Gastrocnemius medialis (tissue), 4 donors: ENCODE measurements around the gene HS3ST4. TPM values are rescaled to one million over a fixed set of nuclear protein-coding genes. Genes with fewer than 3 reads are reported as not detected.

Experiments used
- ATAC-seq, 2 donors: fragments of 150-250 bp; one replicate each; pipeline ENCODE4 v1.9.1; 2016
- DNase-seq, 2 donors: peaks; one replicate each; pipeline ENCODE4 v3.0.0-alpha.2; 2019
- H3K27ac ChIP-seq, 4 donors: fragments of 200-600 bp; sonication (generic); 1 replicate in 1 of 4; 2 replicates in 3 of 4; pipeline ENCODE4 v1.5.1; 2016 to 2018; ENCODE audit warnings: mild to moderate bottlenecking in 2 of 4, moderate library complexity in 1 of 4
- H3K27me3 ChIP-seq, 3 donors: fragments of 200-600 bp; sonication (generic) in 2 of 3; 1 replicate in 1 of 3; 2 replicates in 2 of 3; pipeline versions ENCODE4 v1.5.1 to v1.6.0; 2016 to 2019; ENCODE audit warnings: mild to moderate bottlenecking in 1 of 3, moderate library complexity in 1 of 3
- H3K36me3 ChIP-seq, 2 donors: fragments of 200-600 bp; sonication (generic) in 1 of 2; one replicate each; pipeline ENCODE4 v1.5.1; 2017 to 2018
- H3K4me1 ChIP-seq, 2 donors: fragments of 200-600 bp; sonication (generic) in 1 of 2; one replicate each; pipeline ENCODE4 v1.5.1; 2016 to 2017; ENCODE audit warnings: mild to moderate bottlenecking in 2 of 2
- H3K4me3 ChIP-seq, 4 donors: fragments of 200-600 bp; sonication (generic) in 3 of 4; 1 replicate in 1 of 4; 2 replicates in 3 of 4; pipeline ENCODE4 v1.5.1; 2016 to 2019; ENCODE audit warnings: mild to moderate bottlenecking in 2 of 4
- H3K9me3 ChIP-seq, 3 donors: fragments of 200-600 bp; sonication (generic) in 2 of 3; 1 replicate in 1 of 3; 2 replicates in 2 of 3; pipeline ENCODE4 v1.5.1; 2016 to 2019
- POLR2A ChIP-seq, 2 donors: fragments of 450-650 bp; IDR thresholded peaks; one replicate each; pipeline ENCODE4 v1.6.1; 2017; ENCODE audit warnings: antibody characterized with exemption in 2 of 2, mild to moderate bottlenecking in 2 of 2, moderate library complexity in 2 of 2
- in situ Hi-C, 4 donors: fragments of 200-750 bp; cut with MboI; loops; one replicate each; pipeline versions ENCODE4 v1.15.0 to v1.8.0; 2017; ENCODE audit warnings: low sequenced_read_pairs in 4 of 4
- intact Hi-C: fragments of 100-400 bp; cut with DNase I; formaldehyde crosslinking; loops from one replicate; pipeline ENCODE4 v1.15.1; 2023; ENCODE audit warnings: low total_unique reads
- total RNA-seq, 4 donors: library from RNA; depleted of rRNA; stranded (reverse); fragments of >200 nt; gene quantifications; one replicate each; pipeline versions ENCODE4 v1.1.0 to v1.2.3, GENCODE V29; 2016
- TF ChIP-seq, protein P1 (sequence below), 5 experiments: fragments of 450-650 bp in 3 of 5; fragments of 200-600 bp in 2 of 5; sonication (generic) in 2 of 5; IDR thresholded peaks in 4 of 5; conservative IDR thresholded peaks in 1 of 5; 1 replicate in 4 of 5; 2 replicates in 1 of 5; pipeline ENCODE4 v1.5.1; 2016 to 2019; ENCODE audit warnings: antibody characterized with exemption in 5 of 5, mild to moderate bottlenecking in 3 of 5, moderate library complexity in 3 of 5

HS3ST4 gene
- total RNA-seq, 4 donors from 2014 or later, result not detected

DNA sequence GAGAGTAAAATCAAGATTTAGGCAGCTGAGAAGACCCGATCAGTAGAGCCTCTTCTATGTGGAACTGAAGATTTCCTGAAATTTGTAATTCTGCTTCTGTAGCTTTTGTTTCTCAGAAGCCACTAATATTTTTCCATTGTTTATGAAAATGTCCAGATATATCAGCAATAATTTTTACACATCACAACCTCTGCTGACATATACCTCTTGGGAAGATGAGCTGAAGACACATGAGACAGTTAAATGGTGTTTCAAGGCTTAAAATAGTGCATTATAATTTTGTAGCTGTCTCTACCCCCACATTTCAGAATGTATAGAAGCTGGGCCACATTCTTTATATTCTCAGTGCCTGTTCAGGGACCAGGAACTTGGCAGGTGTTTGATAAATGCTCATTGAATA is 320.6 kb downstream of the HS3ST4 start:
- DNase-seq (no peak), ATAC-seq (no peak)
- intact Hi-C loops, result no loop called here
- no peaks in the 10 kb centered on the region for H3K36me3 ChIP-seq
- H3K4me1 ChIP-seq, result no peaks in the 10 kb centered on the region
- TF ChIP-seq, protein P1, sequence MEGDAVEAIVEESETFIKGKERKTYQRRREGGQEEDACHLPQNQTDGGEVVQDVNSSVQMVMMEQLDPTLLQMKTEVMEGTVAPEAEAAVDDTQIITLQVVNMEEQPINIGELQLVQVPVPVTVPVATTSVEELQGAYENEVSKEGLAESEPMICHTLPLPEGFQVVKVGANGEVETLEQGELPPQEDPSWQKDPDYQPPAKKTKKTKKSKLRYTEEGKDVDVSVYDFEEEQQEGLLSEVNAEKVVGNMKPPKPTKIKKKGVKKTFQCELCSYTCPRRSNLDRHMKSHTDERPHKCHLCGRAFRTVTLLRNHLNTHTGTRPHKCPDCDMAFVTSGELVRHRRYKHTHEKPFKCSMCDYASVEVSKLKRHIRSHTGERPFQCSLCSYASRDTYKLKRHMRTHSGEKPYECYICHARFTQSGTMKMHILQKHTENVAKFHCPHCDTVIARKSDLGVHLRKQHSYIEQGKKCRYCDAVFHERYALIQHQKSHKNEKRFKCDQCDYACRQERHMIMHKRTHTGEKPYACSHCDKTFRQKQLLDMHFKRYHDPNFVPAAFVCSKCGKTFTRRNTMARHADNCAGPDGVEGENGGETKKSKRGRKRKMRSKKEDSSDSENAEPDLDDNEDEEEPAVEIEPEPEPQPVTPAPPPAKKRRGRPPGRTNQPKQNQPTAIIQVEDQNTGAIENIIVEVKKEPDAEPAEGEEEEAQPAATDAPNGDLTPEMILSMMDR (IDR thresholded peaks at IDR 0.05 in 4 of 5, conservative IDR thresholded peaks at IDR 0.05 in 1 of 5), result no peak
- TF ChIP-seq POLR2A (IDR thresholded peaks at IDR 0.05), result no peak
- no peak overlapping the region for H3K27ac ChIP-seq
- no peak overlapping the region for H3K4me3 ChIP-seq
- H3K27me3 ChIP-seq, result no peaks in the 10 kb centered on the region
- peaks cover 0 to 4% (median 0%) of the 10 kb centered on the region in 3 donors for H3K9me3 ChIP-seq
- in situ Hi-C loops, result no loop called here

- Histone ChIP-seq H3K4me1 (no peaks in the 10 kb centered on the region), H3K36me3 (no peaks in the 10 kb centered on the region), H3K9me3 (peaks cover 0 to 4% (median 0%) of the 10 kb centered on the region in 3 donors), H3K27me3 (no peaks in the 10 kb centered on the region), H3K4me3 (no peak overlapping the region), H3K27ac (no peak overlapping the region)
- DNase-seq (no peak), ATAC-seq (no peak)
- in situ Hi-C loops, result no loop called here
- no peak for TF ChIP-seq POLR2A (IDR thresholded peaks at IDR 0.05)
- TF ChIP-seq, protein P1 (IDR thresholded peaks at IDR 0.05 in 4 of 5, conservative IDR thresholded peaks at IDR 0.05 in 1 of 5), result no peak
- intact Hi-C loops, result no loop called here
Observed at GRCh38 chr16:26015776-26016175, 324.0 kb downstream of the HS3ST4 start.

DNA sequence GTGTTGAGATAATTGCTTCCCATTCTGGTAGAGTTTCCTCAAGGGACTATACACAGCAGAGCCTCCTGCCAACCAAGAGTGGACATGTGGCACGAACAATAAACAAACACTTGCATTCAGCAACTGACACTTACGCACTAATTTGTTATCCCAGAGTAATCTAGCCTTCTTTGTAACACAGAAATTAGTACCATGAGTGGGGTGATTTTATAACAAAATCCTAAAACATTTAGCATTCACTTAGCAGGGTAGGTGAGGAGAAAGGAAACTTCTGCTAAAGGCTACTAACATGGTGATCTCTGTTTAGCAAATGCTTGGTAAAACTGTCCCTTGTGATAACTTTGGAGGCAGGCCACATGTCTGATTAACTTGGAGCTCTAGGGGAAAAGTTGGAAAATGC is 325.2 kb downstream of the HS3ST4 start:
- Histone ChIP-seq H3K36me3 (no peaks in the 10 kb centered on the region), H3K27me3 (no peaks in the 10 kb centered on the region), H3K4me3 (no peak overlapping the region), H3K4me1 (no peaks in the 10 kb centered on the region), H3K9me3 (peaks cover 0 to 4% (median 0%) of the 10 kb centered on the region in 3 donors), H3K27ac (no peak overlapping the region)
- TF ChIP-seq POLR2A (IDR thresholded peaks at IDR 0.05), result no peak
- in situ Hi-C loops, result no loop called here
- intact Hi-C loops, result no loop called here
- ATAC-seq (no peak), DNase-seq (no peak)

GRCh38 chr16:26019381-26020242 is 327.9 kb downstream of the HS3ST4 start:
- in situ Hi-C loops, result no loop called here
- Histone ChIP-seq H3K27me3 (no peaks in the 10 kb centered on the region), H3K36me3 (no peaks in the 10 kb centered on the region), H3K9me3 (peaks cover 0 to 4% (median 0%) of the 10 kb centered on the region in 3 donors), H3K4me3 (no peak overlapping the region), H3K4me1 (no peaks in the 10 kb centered on the region), H3K27ac (no peak overlapping the region)
- intact Hi-C loops, result no loop called here
- no peak for TF ChIP-seq POLR2A (IDR thresholded peaks at IDR 0.05)
- TF ChIP-seq, protein P1 (IDR thresholded peaks at IDR 0.05 in 4 of 5, conservative IDR thresholded peaks at IDR 0.05 in 1 of 5), result no peak
- no peak for ATAC-seq
- DNase-seq, result no peak

GRCh38 chr16:26026709-26027450 is 335.1 kb downstream of the HS3ST4 start:
- Histone ChIP-seq H3K4me3 (no peak overlapping the region), H3K9me3 (no peaks in the 10 kb centered on the region), H3K4me1 (no peaks in the 10 kb centered on the region), H3K27me3 (no peaks in the 10 kb centered on the region), H3K27ac (no peak overlapping the region), H3K36me3 (no peaks in the 10 kb centered on the region)
- no peak for ATAC-seq
- no peak for DNase-seq
- in situ Hi-C loops, result no loop called here
- TF ChIP-seq POLR2A (IDR thresholded peaks at IDR 0.05), result no peak
- TF ChIP-seq, protein P1 (IDR thresholded peaks at IDR 0.05 in 4 of 5, conservative IDR thresholded peaks at IDR 0.05 in 1 of 5), result no peak
- intact Hi-C loops, result no loop called here
